ENCODE results near the gene VPS13C. TPM values are rescaled to one million over a fixed set of nuclear protein-coding genes. Genes with fewer than 3 reads are reported as not detected.

Gene VPS13C
- total and polyA plus RNA-seq, 2 experiments from 2014 or later: 6.7 to 60.9 TPM

GRCh38 chr15:61834076-61834697 is 226.1 kb downstream of the VPS13C start:
- no peak overlapping the region for H3K4me2 ChIP-seq
- no peaks in the 10 kb centered on the region for H3K27me3 ChIP-seq
- no peaks in the 10 kb centered on the region for H4K20me1 ChIP-seq (ENCODE audit: insufficient read depth, poor library complexity, severe bottlenecking)
- no peaks in the 10 kb centered on the region for H3K9me2 ChIP-seq (replicated peaks; ENCODE audit: insufficient read depth)
- DNase-seq (ENCODE audit: low spot score): peak; percentile 89
- TF ChIP-seq EZH2phosphoT487 (IDR thresholded peaks at IDR 0.05; ENCODE audit: low read depth, severe bottlenecking, unreplicated experiment): no peak
- peak; percentile 92 for TF ChIP-seq CTCF (IDR thresholded peaks at IDR 0.05; ENCODE audit: poor library complexity)
- 35% methylated on average over 16 of the region's 16 CpGs for WGBS (ENCODE audit: low lambda C conversion rate, missing lambda C conversion rate)
- no peaks in the 10 kb centered on the region for H3K4me1 ChIP-seq (ENCODE audit: insufficient read depth)
- no peaks in the 10 kb centered on the region for H3K79me2 ChIP-seq
- no peak overlapping the region for H3K4me3 ChIP-seq
- H3K9me3 ChIP-seq (ENCODE audit: low read depth): no peaks in the 10 kb centered on the region
- H3K36me3 ChIP-seq (replicated peaks; ENCODE audit: insufficient read depth, low read depth): no peaks in the 10 kb centered on the region
- H2AFZ ChIP-seq: no peak overlapping the region
- H3K27ac ChIP-seq: no peak overlapping the region

GRCh38 chr15:61832223-61832622 is 228.0 kb downstream of the VPS13C start:
- Histone ChIP-seq H3K27me3 (no peaks in the 10 kb centered on the region), H3K36me3 (replicated peaks; ENCODE audit: insufficient read depth, low read depth) (no peaks in the 10 kb centered on the region), H3K4me1 (ENCODE audit: insufficient read depth) (no peaks in the 10 kb centered on the region), H3K9me2 (replicated peaks; ENCODE audit: insufficient read depth) (no peaks in the 10 kb centered on the region), H3K79me2 (no peaks in the 10 kb centered on the region), H4K20me1 (ENCODE audit: insufficient read depth, poor library complexity, severe bottlenecking) (no peaks in the 10 kb centered on the region), H3K4me3 (no peak overlapping the region), H3K4me2 (no peak overlapping the region), H3K27ac (no peak overlapping the region), H2AFZ (no peak overlapping the region), H3K9me3 (ENCODE audit: low read depth) (no peaks in the 10 kb centered on the region)
- 91% methylated on average over 6 of the region's 6 CpGs for WGBS (ENCODE audit: low lambda C conversion rate, missing lambda C conversion rate)
- DNase-seq (ENCODE audit: low spot score): no peak
- no peak for TF ChIP-seq EZH2 (IDR thresholded peaks at IDR 0.05; ENCODE audit: borderline replicate concordance)
- TF ChIP-seq EZH2phosphoT487 (IDR thresholded peaks at IDR 0.05; ENCODE audit: low read depth, severe bottlenecking, unreplicated experiment): no peak
- TF ChIP-seq CTCF (IDR thresholded peaks at IDR 0.05; ENCODE audit: poor library complexity): no peak

GRCh38 chr15:61831505-61831921 is 228.7 kb downstream of the VPS13C start:
- H3K4me3 ChIP-seq: no peak overlapping the region
- TF ChIP-seq CTCF (IDR thresholded peaks at IDR 0.05; ENCODE audit: poor library complexity): no peak
- TF ChIP-seq EZH2 (IDR thresholded peaks at IDR 0.05; ENCODE audit: borderline replicate concordance): no peak
- TF ChIP-seq EZH2phosphoT487 (IDR thresholded peaks at IDR 0.05; ENCODE audit: low read depth, severe bottlenecking, unreplicated experiment): no peak
- H3K9me2 ChIP-seq (replicated peaks; ENCODE audit: insufficient read depth): no peaks in the 10 kb centered on the region
- H3K27me3 ChIP-seq: no peaks in the 10 kb centered on the region
- H2AFZ ChIP-seq: no peak overlapping the region
- no peak for DNase-seq (ENCODE audit: low spot score)
- H3K27ac ChIP-seq: no peak overlapping the region
- no peaks in the 10 kb centered on the region for H4K20me1 ChIP-seq (ENCODE audit: insufficient read depth, poor library complexity, severe bottlenecking)
- no peak overlapping the region for H3K4me2 ChIP-seq
- no peaks in the 10 kb centered on the region for H3K36me3 ChIP-seq (replicated peaks; ENCODE audit: insufficient read depth, low read depth)
- 86% methylated on average over 10 of the region's 10 CpGs for WGBS (ENCODE audit: low lambda C conversion rate, missing lambda C conversion rate)
- H3K9me3 ChIP-seq (ENCODE audit: low read depth): no peaks in the 10 kb centered on the region
- no peaks in the 10 kb centered on the region for H3K4me1 ChIP-seq (ENCODE audit: insufficient read depth)
- H3K79me2 ChIP-seq: no peaks in the 10 kb centered on the region

All from hepatocyte (in vitro differentiated cells).